ENCODE results near the gene DDX1. TPM values are rescaled to one million over a fixed set of nuclear protein-coding genes. Genes with fewer than 3 reads are reported as not detected.
"Not testable (repeated sequence)": the region's sequence is repeated elsewhere in the genome, so short reads cannot be mapped to it uniquely, and the experiment has no call there.

The DDX1 gene
- total and polyA plus RNA-seq, 2 of the 4 experiments (the other 2 are of a cell fraction) = 73.6 to 74.9 TPM

DNA sequence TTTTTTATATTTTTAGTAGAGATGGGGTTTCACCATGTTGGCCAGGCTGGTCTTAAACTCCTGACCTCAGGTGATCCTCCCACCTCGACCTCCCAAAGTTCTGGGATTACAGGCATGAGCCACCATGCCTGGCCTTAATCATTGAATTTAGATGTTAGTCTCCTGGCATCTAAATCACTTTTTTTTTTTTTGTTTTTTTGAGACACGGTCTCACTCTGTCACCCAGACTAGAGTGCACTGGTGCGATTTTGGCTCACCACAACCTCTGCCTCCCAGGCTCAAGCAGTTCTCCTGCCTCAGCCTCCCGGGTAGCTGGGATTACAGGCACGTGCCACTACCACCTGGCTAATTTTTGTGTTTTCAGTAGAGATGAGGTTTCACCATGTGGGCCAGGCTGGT lies 29.8 kb downstream of the DDX1 start:
- POLR2A ChIA-PET (ENCODE audit: unreplicated experiment); CTCF ChIA-PET; H3K14ac ChIP-seq (replicated peaks; ENCODE audit: low read depth, low read length); H2AFZ ChIP-seq (replicated peaks; ENCODE audit: low read length, poor library complexity); H2AK9ac ChIP-seq (replicated peaks; ENCODE audit: low read depth, low read length, poor library complexity); H3K27ac ChIP-seq (ENCODE audit: insufficient read depth, low read length); H3K9ac ChIP-seq (ENCODE audit: low read depth, low read length); H3K9me3 ChIP-seq (ENCODE audit: control insufficient read depth, insufficient read depth, low read length); H3K9me1 ChIP-seq (ENCODE audit: insufficient read depth, low read length); H2BK120ac ChIP-seq (ENCODE audit: low read depth, low read length); H3K56ac ChIP-seq (ENCODE audit: extremely low read depth, insufficient read depth, low read length); ATAC-seq (ENCODE audit: low read depth); H2BK15ac ChIP-seq (ENCODE audit: low read depth, low read length); H3K27me3 ChIP-seq (ENCODE audit: control insufficient read depth, insufficient read depth, low read length); H4K91ac ChIP-seq (ENCODE audit: insufficient read depth, low read depth, low read length); BruUV-seq (replicated peaks); dilution Hi-C loops (cut with HindIII; ENCODE audit: low sequenced_read_pairs, unreplicated experiment); DNase-seq; H3K4me3 ChIP-seq (ENCODE audit: insufficient read depth, low read depth, low read length); intact Hi-C loops (cut with micrococcal nuclease); H3K4me1 ChIP-seq (ENCODE audit: control insufficient read depth, insufficient read depth, low read length); H3K4me2 ChIP-seq (ENCODE audit: low read depth, low read length); H2BK20ac ChIP-seq (ENCODE audit: low read depth, low read length); H3K18ac ChIP-seq (ENCODE audit: low read depth, low read length); in situ Hi-C loops (cut with MboI; ENCODE audit: low sequenced_read_pairs); H3K79me1 ChIP-seq (ENCODE audit: low read depth in 1 of 2, low read length in 2 of 2); H4K20me1 ChIP-seq (ENCODE audit: insufficient read depth, low read length); H4K5ac ChIP-seq (ENCODE audit: low read depth, low read length); H2AK5ac ChIP-seq (ENCODE audit: low read depth, low read length); H4K8ac ChIP-seq (ENCODE audit: low read depth in 2 of 2, low read length in 2 of 2); H3K4ac ChIP-seq (ENCODE audit: low read depth, low read length); H3K23ac ChIP-seq (ENCODE audit: low read depth, low read length); H2BK5ac ChIP-seq (ENCODE audit: low read depth, low read length, poor library complexity, severe bottlenecking): not testable (repeated sequence)
- no CpG with 5 or more reads among the region's 5 CpGs for WGBS, 2 experiments (ENCODE audit: extremely low coverage in 2 of 2, insufficient read length in 1 of 2)
- H3K36me3 ChIP-seq (ENCODE audit: control insufficient read depth, insufficient read depth, low read length) = peaks cover 34% of the 10 kb centered on the region

Measured in IMR-90 (cell line).